ENCODE data around the gene FAM241B. TPM values are rescaled to one million over a fixed set of nuclear protein-coding genes. Genes with fewer than 3 reads are reported as not detected.

The FAM241B gene
- total RNA-seq, 1 experiment from 2014 or later: 18.0 TPM

DNA sequence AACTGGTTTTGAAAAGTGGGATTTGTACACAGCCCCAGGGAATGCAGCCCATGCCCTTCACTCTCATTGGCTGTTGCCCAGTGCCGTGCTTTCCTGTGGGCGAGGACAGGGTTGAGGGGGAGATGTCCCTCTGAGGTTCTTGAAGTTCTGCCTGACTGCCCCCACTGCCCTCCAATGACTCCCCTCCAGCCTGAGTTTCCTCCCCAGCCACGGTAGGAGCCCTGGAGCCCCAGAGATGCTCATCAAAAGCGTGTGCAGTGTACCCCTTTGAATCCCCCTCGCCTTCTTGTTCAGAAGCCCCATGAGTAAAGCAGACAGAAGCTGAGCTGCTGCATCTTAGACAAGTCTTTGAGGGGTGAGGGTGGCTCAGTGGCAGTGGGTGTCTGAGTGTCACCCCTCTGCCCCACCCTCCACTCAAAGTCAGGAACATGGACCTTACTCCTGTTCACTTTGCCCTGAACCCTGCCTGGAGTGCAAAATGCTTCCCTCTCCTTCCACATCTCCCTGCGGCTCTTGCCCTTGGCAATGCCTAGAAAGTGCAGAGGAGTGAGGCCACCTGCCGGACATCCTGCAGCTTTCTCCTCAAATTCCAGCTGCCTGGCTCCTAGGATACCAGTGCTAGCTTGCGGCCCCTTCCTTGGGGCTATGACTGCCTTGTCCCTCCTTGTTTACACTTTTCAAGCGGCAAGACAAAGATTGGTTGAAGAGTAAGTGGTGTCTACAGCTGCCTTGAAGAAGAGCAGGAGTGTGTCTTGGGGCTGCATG lies 19.9 kb downstream of the FAM241B start:
- ChIA-PET RAD21 (ENCODE audit: low non-redundant PET in 1 of 2, low total read pairs in 2 of 2, uncharacterized antibody in 2 of 2, unreplicated experiment in 2 of 2) (interaction anchor here in 1 of 2 experiments (0.6 to 0.9 kb wide), 2 partner anchors 42 to 134 kb away, joined by 3 to 4 read pairs; no protein-coding TSS in a partner anchor), CTCF (interaction anchor here (1.0 kb wide), 1 partner anchor 65 kb away, joined by 3 read pairs; no protein-coding TSS in a partner anchor), POLR2A (no interaction called here)
- Histone ChIP-seq H3K4me1 (ENCODE audit: control insufficient read depth in 1 of 2, insufficient read depth in 2 of 2, low read length in 2 of 2) (no peaks in the 10 kb centered on the region), H4K20me1 (ENCODE audit: insufficient read depth) (no peaks in the 10 kb centered on the region), H3K4me3 (replicated peaks in 1 of 2; ENCODE audit: low read depth in 1 of 2, low read length in 2 of 2) (no peak overlapping the region), H3K9ac (ENCODE audit: low read length) (no peak overlapping the region), H3K9me2 (ENCODE audit: insufficient read depth) (no peaks in the 10 kb centered on the region), H3K27ac (ENCODE audit: low read depth, low read length) (no peak overlapping the region), H3K9me3 (ENCODE audit: control insufficient read depth in 1 of 2, insufficient read depth in 1 of 2, low read depth in 1 of 2, low read length in 2 of 2) (no peaks in the 10 kb centered on the region), H2AFZ (ENCODE audit: low read depth, low read length, poor library complexity, severe bottlenecking) (no peak overlapping the region), H3K36me3 (ENCODE audit: control insufficient read depth in 1 of 2, insufficient read depth in 2 of 2, low read length in 2 of 2) (no peaks in the 10 kb centered on the region), H3K79me2 (ENCODE audit: insufficient read depth, low read length) (no peaks in the 10 kb centered on the region), H3K4me2 (ENCODE audit: low read length) (no peak overlapping the region), H3K27me3 (ENCODE audit: insufficient read depth, low read length) (no peaks in the 10 kb centered on the region)
- no TSS peak for BruUV-seq (replicated peaks)
- intact Hi-C loops (cut with micrococcal nuclease): no loop called here
- DNase-seq (ENCODE audit: low read depth, low spot score) (no peak), ATAC-seq (no peak)
- no peak for TF ChIP-seq TCF7L2 (IDR thresholded peaks at IDR 0.05; ENCODE audit: borderline replicate concordance, extremely low read depth, insufficient read depth, insufficient read length)
- no peak for TF ChIP-seq EZH2 (IDR thresholded peaks at IDR 0.05)
- TF ChIP-seq, protein P1, sequence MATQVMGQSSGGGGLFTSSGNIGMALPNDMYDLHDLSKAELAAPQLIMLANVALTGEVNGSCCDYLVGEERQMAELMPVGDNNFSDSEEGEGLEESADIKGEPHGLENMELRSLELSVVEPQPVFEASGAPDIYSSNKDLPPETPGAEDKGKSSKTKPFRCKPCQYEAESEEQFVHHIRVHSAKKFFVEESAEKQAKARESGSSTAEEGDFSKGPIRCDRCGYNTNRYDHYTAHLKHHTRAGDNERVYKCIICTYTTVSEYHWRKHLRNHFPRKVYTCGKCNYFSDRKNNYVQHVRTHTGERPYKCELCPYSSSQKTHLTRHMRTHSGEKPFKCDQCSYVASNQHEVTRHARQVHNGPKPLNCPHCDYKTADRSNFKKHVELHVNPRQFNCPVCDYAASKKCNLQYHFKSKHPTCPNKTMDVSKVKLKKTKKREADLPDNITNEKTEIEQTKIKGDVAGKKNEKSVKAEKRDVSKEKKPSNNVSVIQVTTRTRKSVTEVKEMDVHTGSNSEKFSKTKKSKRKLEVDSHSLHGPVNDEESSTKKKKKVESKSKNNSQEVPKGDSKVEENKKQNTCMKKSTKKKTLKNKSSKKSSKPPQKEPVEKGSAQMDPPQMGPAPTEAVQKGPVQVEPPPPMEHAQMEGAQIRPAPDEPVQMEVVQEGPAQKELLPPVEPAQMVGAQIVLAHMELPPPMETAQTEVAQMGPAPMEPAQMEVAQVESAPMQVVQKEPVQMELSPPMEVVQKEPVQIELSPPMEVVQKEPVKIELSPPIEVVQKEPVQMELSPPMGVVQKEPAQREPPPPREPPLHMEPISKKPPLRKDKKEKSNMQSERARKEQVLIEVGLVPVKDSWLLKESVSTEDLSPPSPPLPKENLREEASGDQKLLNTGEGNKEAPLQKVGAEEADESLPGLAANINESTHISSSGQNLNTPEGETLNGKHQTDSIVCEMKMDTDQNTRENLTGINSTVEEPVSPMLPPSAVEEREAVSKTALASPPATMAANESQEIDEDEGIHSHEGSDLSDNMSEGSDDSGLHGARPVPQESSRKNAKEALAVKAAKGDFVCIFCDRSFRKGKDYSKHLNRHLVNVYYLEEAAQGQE (IDR thresholded peaks at IDR 0.05; ENCODE audit: low read depth): no peak
- TF ChIP-seq CEBPB (IDR thresholded peaks at IDR 0.05; ENCODE audit: low read depth): no peak
- no peak for TF ChIP-seq SRF (IDR thresholded peaks at IDR 0.05; ENCODE audit: low read depth)
- TF ChIP-seq RAD21 (IDR thresholded peaks at IDR 0.05; ENCODE audit: low read depth): no peak
- TF ChIP-seq ELF1 (IDR thresholded peaks at IDR 0.05; ENCODE audit: borderline replicate concordance, low read depth): no peak
- no peak for TF ChIP-seq ZNF274 (IDR thresholded peaks at IDR 0.05; ENCODE audit: low read depth, low read length)
- TF ChIP-seq CBX3 (IDR thresholded peaks at IDR 0.05; ENCODE audit: low read depth): no peak
- TF ChIP-seq, protein P2, sequence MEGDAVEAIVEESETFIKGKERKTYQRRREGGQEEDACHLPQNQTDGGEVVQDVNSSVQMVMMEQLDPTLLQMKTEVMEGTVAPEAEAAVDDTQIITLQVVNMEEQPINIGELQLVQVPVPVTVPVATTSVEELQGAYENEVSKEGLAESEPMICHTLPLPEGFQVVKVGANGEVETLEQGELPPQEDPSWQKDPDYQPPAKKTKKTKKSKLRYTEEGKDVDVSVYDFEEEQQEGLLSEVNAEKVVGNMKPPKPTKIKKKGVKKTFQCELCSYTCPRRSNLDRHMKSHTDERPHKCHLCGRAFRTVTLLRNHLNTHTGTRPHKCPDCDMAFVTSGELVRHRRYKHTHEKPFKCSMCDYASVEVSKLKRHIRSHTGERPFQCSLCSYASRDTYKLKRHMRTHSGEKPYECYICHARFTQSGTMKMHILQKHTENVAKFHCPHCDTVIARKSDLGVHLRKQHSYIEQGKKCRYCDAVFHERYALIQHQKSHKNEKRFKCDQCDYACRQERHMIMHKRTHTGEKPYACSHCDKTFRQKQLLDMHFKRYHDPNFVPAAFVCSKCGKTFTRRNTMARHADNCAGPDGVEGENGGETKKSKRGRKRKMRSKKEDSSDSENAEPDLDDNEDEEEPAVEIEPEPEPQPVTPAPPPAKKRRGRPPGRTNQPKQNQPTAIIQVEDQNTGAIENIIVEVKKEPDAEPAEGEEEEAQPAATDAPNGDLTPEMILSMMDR (IDR thresholded peaks at IDR 0.05 in 2 of 3, conservative IDR thresholded peaks at IDR 0.05 in 1 of 3; ENCODE audit: borderline replicate concordance in 1 of 3, insufficient read depth in 1 of 3, low read depth in 2 of 3, low read length in 2 of 3): no peak
- TF ChIP-seq, protein P3, sequence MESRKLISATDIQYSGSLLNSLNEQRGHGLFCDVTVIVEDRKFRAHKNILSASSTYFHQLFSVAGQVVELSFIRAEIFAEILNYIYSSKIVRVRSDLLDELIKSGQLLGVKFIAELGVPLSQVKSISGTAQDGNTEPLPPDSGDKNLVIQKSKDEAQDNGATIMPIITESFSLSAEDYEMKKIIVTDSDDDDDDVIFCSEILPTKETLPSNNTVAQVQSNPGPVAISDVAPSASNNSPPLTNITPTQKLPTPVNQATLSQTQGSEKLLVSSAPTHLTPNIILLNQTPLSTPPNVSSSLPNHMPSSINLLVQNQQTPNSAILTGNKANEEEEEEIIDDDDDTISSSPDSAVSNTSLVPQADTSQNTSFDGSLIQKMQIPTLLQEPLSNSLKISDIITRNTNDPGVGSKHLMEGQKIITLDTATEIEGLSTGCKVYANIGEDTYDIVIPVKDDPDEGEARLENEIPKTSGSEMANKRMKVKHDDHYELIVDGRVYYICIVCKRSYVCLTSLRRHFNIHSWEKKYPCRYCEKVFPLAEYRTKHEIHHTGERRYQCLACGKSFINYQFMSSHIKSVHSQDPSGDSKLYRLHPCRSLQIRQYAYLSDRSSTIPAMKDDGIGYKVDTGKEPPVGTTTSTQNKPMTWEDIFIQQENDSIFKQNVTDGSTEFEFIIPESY (IDR thresholded peaks at IDR 0.05; ENCODE audit: extremely low read depth, insufficient replicate concordance, low read length): no peak
- TF ChIP-seq EZH2phosphoT487 (IDR thresholded peaks at IDR 0.05; ENCODE audit: borderline replicate concordance): no peak
- TF ChIP-seq, protein P4, sequence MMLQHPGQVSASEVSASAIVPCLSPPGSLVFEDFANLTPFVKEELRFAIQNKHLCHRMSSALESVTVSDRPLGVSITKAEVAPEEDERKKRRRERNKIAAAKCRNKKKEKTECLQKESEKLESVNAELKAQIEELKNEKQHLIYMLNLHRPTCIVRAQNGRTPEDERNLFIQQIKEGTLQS (IDR thresholded peaks at IDR 0.05): no peak
- TF ChIP-seq SIN3A (IDR thresholded peaks at IDR 0.05; ENCODE audit: low read depth): no peak
- TF ChIP-seq POLR2A (IDR thresholded peaks at IDR 0.05; ENCODE audit: borderline replicate concordance, extremely low read depth, insufficient read depth, insufficient read length): no peak
- TF ChIP-seq YY1 (IDR thresholded peaks at IDR 0.05; ENCODE audit: extremely low read depth, insufficient replicate concordance, low read depth, low read length): no peak
- TF ChIP-seq JUND (IDR thresholded peaks at IDR 0.05): no peak
- no peak for TF ChIP-seq SP1 (IDR thresholded peaks at IDR 0.05; ENCODE audit: low read depth)
- no peak for TF ChIP-seq ZFX (IDR thresholded peaks at IDR 0.05)

Data from HCT116 (cell line).